Thoracic aorta (tissue), 2 donors: Measurements from ENCODE around the gene ENPEP. TPM values are rescaled to one million over a fixed set of nuclear protein-coding genes. Genes with fewer than 3 reads are reported as not detected.
"Not testable (repeated sequence)": the region's sequence is repeated elsewhere in the genome, so short reads cannot be mapped to it uniquely, and the experiment has no call there.

Experiments
- ATAC-seq: fragments of 150-250 bp; one replicate; pipeline ENCODE4 v1.8.0; 2017; ENCODE audit warnings: low read depth; ENCODE audit not compliant: insufficient number of reproducible peaks, low FRiP score
- DNase-seq: peaks from one replicate; pipeline ENCODE4 v3.0.0-alpha.2; 2020; ENCODE audit warnings: low spot score
- H3K27ac ChIP-seq, 2 donors: fragments of 200-600 bp; sonication (generic); 1 replicate in 1 of 2; 2 replicates in 1 of 2; pipeline ENCODE4 v1.5.1; 2016; ENCODE audit warnings: mild to moderate bottlenecking in 2 of 2, moderate library complexity in 2 of 2
- H3K27me3 ChIP-seq: fragments of 200-600 bp; sonication (generic); replicated peaks from 2 replicates; pipeline ENCODE4 v1.6.0; 2016; ENCODE audit warnings: mild to moderate bottlenecking; ENCODE audit not compliant: insufficient read depth
- H3K36me3 ChIP-seq: fragments of 200-600 bp; sonication (generic); one replicate; pipeline ENCODE4 v1.5.1; 2016
- H3K4me1 ChIP-seq, 2 donors: fragments of 200-600 bp; sonication (generic); 1 replicate in 1 of 2; 2 replicates in 1 of 2; pipeline versions ENCODE4 v1.5.1 to v1.6.0; 2016; ENCODE audit warnings: low read depth in 2 of 2, mild to moderate bottlenecking in 1 of 2; ENCODE audit not compliant: control insufficient read depth in 1 of 2
- H3K4me3 ChIP-seq: fragments of 200-600 bp; sonication (generic); 2 replicates; pipeline ENCODE4 v1.5.1; 2016; ENCODE audit warnings: mild to moderate bottlenecking
- H3K9me3 ChIP-seq: fragments of 200-600 bp; sonication (generic); 2 replicates; pipeline ENCODE4 v1.5.1; 2016
- CTCF ChIP-seq: fragments of 200-600 bp; sonication (generic); IDR thresholded peaks from one replicate; pipeline ENCODE4 v1.5.1; 2019; ENCODE audit warnings: antibody characterized with exemption
- total RNA-seq, 2 donors: library from RNA; depleted of rRNA; stranded (reverse); fragments of >200 nt; gene quantifications; one replicate each; pipeline versions ENCODE4 v1.1.0 to v1.2.3, GENCODE V29; 2016

ENPEP gene
- total RNA-seq, 2 donors from 2014 or later: 0.68 to 9.9 TPM

GRCh38 chr4:110486256-110486655 lies 10.3 kb downstream of the ENPEP start:
- no peak for ATAC-seq
- Histone ChIP-seq H3K4me3 (no peak overlapping the region), H3K36me3 (no peaks in the 10 kb centered on the region), H3K9me3 (no peaks in the 10 kb centered on the region), H3K27me3 (no peaks in the 10 kb centered on the region), H3K27ac (no peak overlapping the region), H3K4me1 (no peaks in the 10 kb centered on the region)
- TF ChIP-seq CTCF: no peak
- DNase-seq: no peak

- H3K36me3 ChIP-seq, H3K27me3 ChIP-seq, H3K4me1 ChIP-seq, ATAC-seq, H3K9me3 ChIP-seq, H3K4me3 ChIP-seq, H3K27ac ChIP-seq, DNase-seq: not testable (repeated sequence)
Measured at GRCh38 chr4:110486850-110487249, 10.9 kb downstream of the ENPEP start.

- no peak for DNase-seq
- H3K27me3 ChIP-seq: no peaks in the 10 kb centered on the region
- no peaks in the 10 kb centered on the region for H3K9me3 ChIP-seq
- no peak overlapping the region for H3K27ac ChIP-seq
- TF ChIP-seq CTCF: no peak
- no peaks in the 10 kb centered on the region for H3K4me1 ChIP-seq
- H3K36me3 ChIP-seq: no peaks in the 10 kb centered on the region
- ATAC-seq: no peak
- no peak overlapping the region for H3K4me3 ChIP-seq
Measured at GRCh38 chr4:110487873-110488272, 11.9 kb downstream of the ENPEP start.

GRCh38 chr4:110489901-110490508 lies 14.1 kb downstream of the ENPEP start:
- Histone ChIP-seq H3K4me1 (no peaks in the 10 kb centered on the region), H3K9me3 (no peaks in the 10 kb centered on the region), H3K27me3 (no peaks in the 10 kb centered on the region), H3K27ac (no peak overlapping the region), H3K4me3 (no peak overlapping the region), H3K36me3 (no peaks in the 10 kb centered on the region)
- TF ChIP-seq CTCF: no peak
- DNase-seq (no peak), ATAC-seq (no peak)

- Histone ChIP-seq H3K4me3 (no peak overlapping the region), H3K9me3 (no peaks in the 10 kb centered on the region), H3K36me3 (no peaks in the 10 kb centered on the region), H3K27ac (no peak overlapping the region), H3K4me1 (no peaks in the 10 kb centered on the region), H3K27me3 (no peaks in the 10 kb centered on the region)
- DNase-seq (no peak), ATAC-seq (no peak)
- no peak for TF ChIP-seq CTCF
Measured at GRCh38 chr4:110492522-110492921, 16.6 kb downstream of the ENPEP start.

- ATAC-seq (no peak), DNase-seq (no peak)
- Histone ChIP-seq H3K27ac (no peak overlapping the region), H3K27me3 (no peaks in the 10 kb centered on the region), H3K4me3 (no peak overlapping the region), H3K9me3 (no peaks in the 10 kb centered on the region), H3K4me1 (no peaks in the 10 kb centered on the region), H3K36me3 (no peaks in the 10 kb centered on the region)
- no peak for TF ChIP-seq CTCF
Measured at GRCh38 chr4:110493520-110493919, 17.6 kb downstream of the ENPEP start.
